Vagina (tissue), 2 donors: Measurements from ENCODE around the gene PAPLN.

Experiments used
- POLR2A ChIP-seq, 2 donors: fragments of 450-650 bp; IDR thresholded peaks; one replicate each; pipeline ENCODE4 v1.6.1; 2017; ENCODE audit warnings: antibody characterized with exemption in 2 of 2, mild to moderate bottlenecking in 2 of 2, moderate library complexity in 2 of 2
- POLR2AphosphoS5 ChIP-seq, 2 donors: sonication (generic); formaldehyde crosslinking; IDR thresholded peaks; one replicate each; pipeline ENCODE4 v1.9.0; 2017; ENCODE audit warnings: antibody characterized with exemption in 2 of 2, mild to moderate bottlenecking in 2 of 2, low read depth in 1 of 2; ENCODE audit not compliant: insufficient read depth in 1 of 2
- TF ChIP-seq, protein P1 (sequence below), 3 experiments: fragments of 450-650 bp in 2 of 3; fragments of 200-600 bp in 1 of 3; sonication (generic) in 1 of 3; IDR thresholded peaks; one replicate each; pipeline ENCODE4 v1.5.1; 2017 to 2019; ENCODE audit warnings: antibody characterized with exemption in 3 of 3, mild to moderate bottlenecking in 2 of 3, moderate library complexity in 2 of 3

DNA sequence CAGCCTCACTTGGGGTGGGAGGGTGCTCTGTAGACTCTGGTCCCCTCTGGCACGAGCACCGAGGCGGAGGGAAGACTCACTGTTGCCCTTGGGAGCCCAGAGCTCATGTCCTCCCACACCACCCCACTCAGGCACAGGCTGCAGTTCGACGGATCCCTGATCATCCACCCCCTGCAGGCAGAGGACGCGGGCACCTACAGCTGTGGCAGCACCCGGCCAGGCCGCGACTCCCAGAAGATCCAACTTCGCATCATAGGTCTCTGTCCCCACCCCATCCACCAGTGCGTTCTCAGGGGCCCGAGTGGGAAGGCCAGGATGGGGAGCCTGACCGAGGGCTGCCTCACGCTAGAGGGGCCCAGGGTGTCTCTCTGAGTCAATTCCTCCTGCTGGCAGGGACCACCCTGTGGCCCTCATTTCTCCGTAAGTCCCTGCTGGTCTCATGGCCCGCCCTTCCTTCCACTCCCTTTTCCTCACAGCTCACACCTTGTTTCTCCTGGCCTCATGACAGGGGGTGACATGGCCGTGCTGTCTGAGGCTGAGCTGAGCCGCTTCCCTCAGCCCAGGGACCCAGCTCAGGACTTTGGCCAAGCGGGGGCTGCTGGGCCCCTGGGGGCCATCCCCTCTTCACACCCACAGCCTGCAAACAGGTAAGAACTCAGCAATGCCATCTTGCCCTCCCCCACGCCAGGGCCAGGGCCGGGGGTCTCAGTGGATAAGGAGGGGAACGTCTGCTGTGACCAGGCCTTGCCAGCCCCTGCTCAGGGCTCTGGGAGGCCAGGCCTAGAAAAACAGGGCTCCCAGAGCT lies 27.0 kb downstream of the PAPLN start:
- TF ChIP-seq POLR2AphosphoS5 (IDR thresholded peaks at IDR 0.05; ENCODE audit: insufficient read depth in 1 of 2, low read depth in 1 of 2) (no peak), POLR2A (IDR thresholded peaks at IDR 0.05) (no peak)
- TF ChIP-seq, protein P1, sequence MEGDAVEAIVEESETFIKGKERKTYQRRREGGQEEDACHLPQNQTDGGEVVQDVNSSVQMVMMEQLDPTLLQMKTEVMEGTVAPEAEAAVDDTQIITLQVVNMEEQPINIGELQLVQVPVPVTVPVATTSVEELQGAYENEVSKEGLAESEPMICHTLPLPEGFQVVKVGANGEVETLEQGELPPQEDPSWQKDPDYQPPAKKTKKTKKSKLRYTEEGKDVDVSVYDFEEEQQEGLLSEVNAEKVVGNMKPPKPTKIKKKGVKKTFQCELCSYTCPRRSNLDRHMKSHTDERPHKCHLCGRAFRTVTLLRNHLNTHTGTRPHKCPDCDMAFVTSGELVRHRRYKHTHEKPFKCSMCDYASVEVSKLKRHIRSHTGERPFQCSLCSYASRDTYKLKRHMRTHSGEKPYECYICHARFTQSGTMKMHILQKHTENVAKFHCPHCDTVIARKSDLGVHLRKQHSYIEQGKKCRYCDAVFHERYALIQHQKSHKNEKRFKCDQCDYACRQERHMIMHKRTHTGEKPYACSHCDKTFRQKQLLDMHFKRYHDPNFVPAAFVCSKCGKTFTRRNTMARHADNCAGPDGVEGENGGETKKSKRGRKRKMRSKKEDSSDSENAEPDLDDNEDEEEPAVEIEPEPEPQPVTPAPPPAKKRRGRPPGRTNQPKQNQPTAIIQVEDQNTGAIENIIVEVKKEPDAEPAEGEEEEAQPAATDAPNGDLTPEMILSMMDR (IDR thresholded peaks at IDR 0.05) = no peak
